ENCODE data around the gene SACS.

Gene SACS

DNA sequence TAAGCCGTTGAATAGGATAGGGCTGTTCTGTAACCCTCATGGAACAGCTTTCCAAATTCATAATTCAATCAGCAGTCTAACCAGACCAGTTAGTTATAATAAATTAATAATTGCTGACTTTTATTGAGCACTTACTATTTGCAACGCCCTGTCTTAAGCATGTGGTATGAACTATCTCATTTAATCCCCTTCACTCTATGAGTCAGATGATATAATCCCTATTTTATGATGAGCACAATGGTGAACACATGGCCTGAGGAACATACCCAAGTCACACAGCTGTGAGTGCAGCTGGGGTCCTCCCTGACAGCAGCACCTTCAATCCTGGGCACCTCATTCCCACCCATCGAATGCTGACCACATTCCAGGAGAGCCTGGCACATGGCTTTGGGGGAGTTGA is 28.0 kb upstream of the SACS start:
- TF ChIP-seq, protein P1, sequence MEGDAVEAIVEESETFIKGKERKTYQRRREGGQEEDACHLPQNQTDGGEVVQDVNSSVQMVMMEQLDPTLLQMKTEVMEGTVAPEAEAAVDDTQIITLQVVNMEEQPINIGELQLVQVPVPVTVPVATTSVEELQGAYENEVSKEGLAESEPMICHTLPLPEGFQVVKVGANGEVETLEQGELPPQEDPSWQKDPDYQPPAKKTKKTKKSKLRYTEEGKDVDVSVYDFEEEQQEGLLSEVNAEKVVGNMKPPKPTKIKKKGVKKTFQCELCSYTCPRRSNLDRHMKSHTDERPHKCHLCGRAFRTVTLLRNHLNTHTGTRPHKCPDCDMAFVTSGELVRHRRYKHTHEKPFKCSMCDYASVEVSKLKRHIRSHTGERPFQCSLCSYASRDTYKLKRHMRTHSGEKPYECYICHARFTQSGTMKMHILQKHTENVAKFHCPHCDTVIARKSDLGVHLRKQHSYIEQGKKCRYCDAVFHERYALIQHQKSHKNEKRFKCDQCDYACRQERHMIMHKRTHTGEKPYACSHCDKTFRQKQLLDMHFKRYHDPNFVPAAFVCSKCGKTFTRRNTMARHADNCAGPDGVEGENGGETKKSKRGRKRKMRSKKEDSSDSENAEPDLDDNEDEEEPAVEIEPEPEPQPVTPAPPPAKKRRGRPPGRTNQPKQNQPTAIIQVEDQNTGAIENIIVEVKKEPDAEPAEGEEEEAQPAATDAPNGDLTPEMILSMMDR (IDR thresholded peaks at IDR 0.05; ENCODE audit: extremely low read depth, missing control alignments) = no peak
- no peak for DNase-seq (ENCODE audit: low spot score)

GRCh38 chr13:23460921-23461320 is 27.4 kb upstream of the SACS start:
- TF ChIP-seq, protein P1 (IDR thresholded peaks at IDR 0.05; ENCODE audit: extremely low read depth, missing control alignments) = no peak
- DNase-seq (ENCODE audit: low spot score) = no peak

- DNase-seq (ENCODE audit: low spot score) = peak; percentile 43
- TF ChIP-seq, protein P1 (IDR thresholded peaks at IDR 0.05; ENCODE audit: extremely low read depth, missing control alignments) = no peak
Observed at GRCh38 chr13:23460309-23460708, 26.8 kb upstream of the SACS start.

GRCh38 chr13:23458989-23459388 is 25.5 kb upstream of the SACS start:
- TF ChIP-seq, protein P1 (IDR thresholded peaks at IDR 0.05; ENCODE audit: extremely low read depth, missing control alignments) = no peak
- DNase-seq (ENCODE audit: low spot score) = no peak

DNA sequence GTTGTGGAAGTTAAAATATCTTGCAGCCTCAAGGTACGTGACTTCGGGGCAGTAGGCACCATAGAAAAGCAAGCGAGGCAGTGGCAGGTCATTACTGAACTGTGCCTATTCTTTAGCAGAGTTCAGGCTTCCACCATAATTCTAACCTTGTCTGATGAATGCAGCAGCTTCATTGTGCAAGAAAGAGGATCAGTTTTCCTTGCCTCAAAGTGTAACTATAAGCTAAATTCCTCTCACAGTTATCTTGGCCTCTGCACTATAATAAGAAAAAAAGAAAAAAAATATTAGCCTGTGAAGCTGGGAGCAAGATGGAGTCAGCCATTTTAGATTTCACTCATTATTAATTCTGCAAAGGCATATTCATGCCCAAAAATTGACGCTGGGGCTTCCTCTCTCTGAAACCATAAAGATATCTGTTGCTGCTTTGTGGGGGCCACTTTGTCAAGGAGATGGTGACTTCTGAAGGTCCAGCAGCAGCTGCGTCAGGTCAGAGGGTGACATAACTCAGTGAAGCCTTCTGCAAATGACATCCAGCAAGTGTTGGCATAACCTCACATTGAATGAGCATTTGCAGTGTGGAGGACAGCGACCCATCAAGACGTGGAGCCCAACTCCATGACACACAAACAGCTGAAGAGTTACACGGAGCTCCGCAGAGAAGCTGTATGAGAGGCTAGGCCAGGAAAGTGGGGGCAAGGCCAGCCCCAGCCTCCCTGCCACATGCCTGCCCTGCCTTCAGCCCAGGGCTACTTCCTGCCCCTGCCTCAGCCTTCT is 23.1 kb upstream of the SACS start:
- no peak for DNase-seq (ENCODE audit: low spot score)
- TF ChIP-seq, protein P1 (IDR thresholded peaks at IDR 0.05; ENCODE audit: extremely low read depth, missing control alignments) = no peak

DNA sequence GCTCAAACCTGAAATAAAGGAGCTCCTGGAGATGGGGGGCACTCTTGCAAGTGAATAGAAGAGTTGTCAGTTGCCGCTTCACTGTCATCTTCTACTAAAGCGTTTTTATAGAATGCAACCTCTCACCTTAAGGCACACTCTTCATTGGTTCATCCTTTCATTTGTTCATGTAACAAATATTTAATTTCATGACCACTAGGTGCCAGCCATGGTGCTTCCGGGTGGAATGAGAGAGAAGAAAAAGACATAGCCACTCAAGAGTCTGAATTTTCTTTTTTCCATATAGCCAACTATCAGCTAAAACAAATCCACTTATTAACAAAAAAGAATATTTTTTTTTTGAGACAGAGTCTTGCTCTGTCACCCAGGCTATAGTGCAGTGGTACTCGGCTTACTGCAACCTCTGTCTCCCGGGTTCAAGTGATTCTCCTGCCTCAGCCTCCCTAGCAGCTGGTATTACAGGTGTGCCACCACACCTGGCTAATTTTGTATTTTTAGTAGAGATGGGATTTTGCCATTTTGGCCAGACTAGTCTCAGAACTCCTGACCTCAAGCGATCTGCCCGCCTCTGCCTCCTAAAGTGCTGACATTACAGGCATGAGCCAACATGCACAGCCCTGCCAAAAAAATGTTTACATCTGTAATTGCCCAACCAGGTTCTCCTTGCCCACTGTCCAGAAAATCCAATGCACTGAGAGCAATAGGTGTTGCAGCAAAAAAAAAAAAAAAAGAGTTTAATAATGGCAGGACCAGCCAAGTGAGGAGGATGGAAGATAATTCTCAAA is 22.1 kb upstream of the SACS start:
- no peak for DNase-seq (ENCODE audit: low spot score)

More for the DNA sequence above, 22.1 kb upstream of the SACS start:
- TF ChIP-seq, protein P1 (IDR thresholded peaks at IDR 0.05; ENCODE audit: extremely low read depth, missing control alignments) = no peak

Data from GM20000 (cell line).